ENCODE measurements around the gene APOL3. TPM values are rescaled to one million over a fixed set of nuclear protein-coding genes. Genes with fewer than 3 reads are reported as not detected.

The APOL3 gene
- total and polyA plus RNA-seq, 10 of the 15 experiments (the other 5 are each of a cell fraction or from before 2014, with no cell fraction given), result 6.9 to 66.8 (median 48.5) TPM

- FAIRE-seq (peak; percentile 31), ATAC-seq (peak; percentile 57), DNase-seq (ENCODE audit: low read depth, low spot score) (no peak)
- H3K27me3 ChIP-seq (replicated peaks in 1 of 2; ENCODE audit: control insufficient read depth in 2 of 2, insufficient read depth in 2 of 2, low read length in 1 of 2), result no peaks in the 10 kb centered on the region
- no TSS peak for BruUV-seq (replicated peaks)
- intact Hi-C loops (cut with micrococcal nuclease; ENCODE audit: unreplicated experiment), result loop anchor here (2.0 to 10.0 kb wide), 2 partner anchors 79 to 287 kb away; partner anchors contain the start of gene TXN2
- H3K4me2 ChIP-seq (ENCODE audit: control insufficient read depth, insufficient read depth), result no peak overlapping the region; the same call in 1 of the 2 replicates
- peaks cover 12% of the 10 kb centered on the region for H3K4me1 ChIP-seq (ENCODE audit: control insufficient read depth, insufficient read depth, low read length)
- CTCF ChIA-PET, result interaction anchor here (0.8 to 6.7 kb wide), 9 partner anchors 10 to 103 kb away, joined by 3 to 94 read pairs (median 10); partner anchors contain the start of gene APOL2
- POLR2A ChIA-PET, result interaction anchor here (0.7 kb wide), 1 partner anchor 20 kb away, joined by 4 read pairs; no protein-coding TSS in a partner anchor
- H3K9ac ChIP-seq (ENCODE audit: control insufficient read depth, insufficient read depth, low read length), result no peak overlapping the region
- 23% methylated on average over 8 of the region's 8 CpGs for WGBS (ENCODE audit: insufficient coverage, insufficient replicate concordance, low lambda C conversion rate, missing lambda C conversion rate)
- no peaks in the 10 kb centered on the region for H4K20me1 ChIP-seq (ENCODE audit: control insufficient read depth, insufficient read depth)
- no peaks in the 10 kb centered on the region for H3K9me3 ChIP-seq (replicated peaks; ENCODE audit: control insufficient read depth, insufficient read depth, low read length)
- no peak overlapping the region for H3K4me3 ChIP-seq
- H2AFZ ChIP-seq (ENCODE audit: control insufficient read depth, low read depth, low read length), result peak overlapping the region; percentile 26; the same call in 1 of the 2 replicates
- H3K79me2 ChIP-seq (ENCODE audit: control insufficient read depth, insufficient read depth, low read length), result no peaks in the 10 kb centered on the region
- no peak overlapping the region for H3K27ac ChIP-seq (ENCODE audit: control insufficient read depth, insufficient read depth)
- H3K36me3 ChIP-seq (ENCODE audit: control insufficient read depth in 2 of 2, insufficient read depth in 2 of 2, low read length in 1 of 2), result no peaks in the 10 kb centered on the region
- SMC1A ChIA-PET (ENCODE audit: uncharacterized antibody, unreplicated experiment), result interaction anchor here (0.5 to 6.4 kb wide), 13 partner anchors 9 to 261 kb away, joined by 3 to 36 read pairs (median 3); partner anchors contain the start of genes APOL1 and APOL2
- RAD21 ChIA-PET (ENCODE audit: unreplicated experiment), result interaction anchor here (0.7 to 1.6 kb wide), 5 partner anchors 24 to 80 kb away, joined by 3 to 8 read pairs (median 3); partner anchors contain the start of gene APOL2
- in situ Hi-C loops (cut with MboI), result no loop called here
- TF ChIP-seq REST (IDR thresholded peaks at IDR 0.05; ENCODE audit: low read depth, low read length) (no peak), RAD51 (IDR thresholded peaks at IDR 0.05) (no peak), EED (IDR thresholded peaks at IDR 0.05; ENCODE audit: low read depth) (no peak), SPI1 (IDR thresholded peaks at IDR 0.05; ENCODE audit: borderline replicate concordance, insufficient read depth, low read depth, low read length) (peak; percentile 51; the same call in 1 of the 2 replicates), NR2C2 (IDR thresholded peaks at IDR 0.05; ENCODE audit: borderline replicate concordance, control insufficient read depth, insufficient read length, low read depth) (no peak), NR2F1 (conservative IDR thresholded peaks at IDR 0.05) (0 out of 2 replicates have a peak, but pooled peaks have one; percentile 8), CBFB (IDR thresholded peaks at IDR 0.05; ENCODE audit: low read depth) (no peak), CBX3 (IDR thresholded peaks at IDR 0.05; ENCODE audit: borderline replicate concordance, low read depth) (no peak), MTA2 (IDR thresholded peaks at IDR 0.05; ENCODE audit: low read depth) (no peak), SIX5 (IDR thresholded peaks at IDR 0.05; ENCODE audit: low read depth, low read length, severe bottlenecking) (no peak), LARP7 (IDR thresholded peaks at IDR 0.05) (no peak), NR2C1 (IDR thresholded peaks at IDR 0.05) (no peak), HDAC2 (IDR thresholded peaks at IDR 0.05) (no peak), ATF2 (IDR thresholded peaks at IDR 0.05; ENCODE audit: low read length) (no peak), MTA3 (IDR thresholded peaks at IDR 0.05; ENCODE audit: borderline replicate concordance, low read length) (no peak), MEF2B (IDR thresholded peaks at IDR 0.05; ENCODE audit: partially characterized antibody, poor library complexity, severe bottlenecking) (no peak), RUNX3 (IDR thresholded peaks at IDR 0.05; ENCODE audit: low read length) (no peak), MEF2A (IDR thresholded peaks at IDR 0.05; ENCODE audit: insufficient read depth, low read depth, low read length) (no peak), EP300 (IDR thresholded peaks at IDR 0.05; ENCODE audit: borderline replicate concordance in 1 of 2, control insufficient read depth in 1 of 2, low read depth in 2 of 2, low read length in 2 of 2) (no peak; a peak in 1 of 4 replicates)
Observed at GRCh38 chr22:36197514-36198146, 37.1 kb upstream of the APOL3 start.
